T-helper 2 cell treated with Interferon-gamma antibody and Interleukin-4, amounts not matched to agents 5 μg/mL and 100 μg/mL, for 36 hours (primary cell): Measurements from ENCODE around the gene HGS.
A peak's percentile ranks its signal among the peaks of the same experiment; 100 is the strongest.

Source experiments
- DNase-seq: peaks from one replicate; pipeline ENCODE4 v3.0.0; 2021; ENCODE audit warnings: low spot score
- H3K27ac Mint-ChIP-seq: one replicate; pipeline ENCODE4 v1.8.0; 2021; ENCODE audit warnings: mild to moderate bottlenecking, mixed read lengths
- H3K27me3 Mint-ChIP-seq: one replicate; pipeline ENCODE4 v1.8.0; 2021; ENCODE audit warnings: low read depth, mixed read lengths
- H3K36me3 Mint-ChIP-seq: one replicate; pipeline ENCODE4 v1.8.0; 2021; ENCODE audit warnings: low read depth, mixed read lengths
- H3K4me1 Mint-ChIP-seq: one replicate; pipeline ENCODE4 v1.8.0; 2021; ENCODE audit warnings: low read depth, mixed read lengths
- H3K4me3 Mint-ChIP-seq: one replicate; pipeline ENCODE4 v1.8.0; 2022; ENCODE audit warnings: mild to moderate bottlenecking, moderate library complexity, mixed read lengths
- H3K9me3 Mint-ChIP-seq: one replicate; pipeline ENCODE4 v1.8.0; 2021; ENCODE audit warnings: mixed read lengths

HGS gene

DNA sequence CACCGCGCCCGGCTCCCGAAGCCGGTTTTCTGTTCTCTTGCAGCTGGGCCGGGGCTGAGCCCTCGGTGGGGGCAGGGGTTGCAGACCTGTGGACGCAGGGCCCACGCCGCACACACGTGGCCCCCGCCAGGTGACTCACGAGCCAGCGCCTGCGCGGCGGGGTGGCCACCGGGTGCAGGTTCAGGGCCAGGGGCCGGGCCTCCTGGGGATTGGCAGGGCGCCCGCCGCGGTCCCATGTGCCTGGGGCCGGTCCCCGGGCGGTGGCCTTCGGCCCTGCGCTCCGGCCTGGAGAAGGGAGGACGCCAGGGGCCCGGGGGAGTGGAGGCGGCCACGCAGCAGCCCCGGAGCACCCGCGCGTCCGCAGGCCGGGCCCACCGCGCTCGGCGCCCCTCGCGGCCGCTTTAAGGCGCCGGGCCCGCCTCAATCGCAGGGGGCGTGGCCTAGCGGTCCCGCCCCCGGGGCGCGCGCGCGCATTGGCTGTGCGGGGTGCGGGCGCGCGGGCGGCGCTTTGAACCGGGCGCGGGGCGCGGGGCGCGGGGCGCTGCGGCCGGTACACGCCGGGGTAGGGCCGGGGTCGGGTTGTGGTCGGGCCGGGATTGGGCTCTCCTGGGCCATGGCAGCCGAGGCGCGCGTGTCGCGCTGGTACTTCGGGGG is 28.1 kb downstream of the HGS start, which contains the start of gene SLC25A10:
Gene SLC25A10 (plus strand): TSS at position 471 of the 654 bp plus-strand sequence. CDS start 143 bp downstream, at position 614.
- Mint-ChIP-seq H3K4me3 (peak within 1 kb of the TSS; percentile 95), H3K9me3 (no peaks in the 10 kb centered on the region), H3K4me1 (peaks cover 14% of the 10 kb centered on the region), H3K27ac (peak within 1 kb of the TSS; percentile 70), H3K27me3 (no peaks in the 10 kb centered on the region), H3K36me3 (peaks cover 3% of the 10 kb centered on the region)
- peak; percentile 89 for DNase-seq

DNA sequence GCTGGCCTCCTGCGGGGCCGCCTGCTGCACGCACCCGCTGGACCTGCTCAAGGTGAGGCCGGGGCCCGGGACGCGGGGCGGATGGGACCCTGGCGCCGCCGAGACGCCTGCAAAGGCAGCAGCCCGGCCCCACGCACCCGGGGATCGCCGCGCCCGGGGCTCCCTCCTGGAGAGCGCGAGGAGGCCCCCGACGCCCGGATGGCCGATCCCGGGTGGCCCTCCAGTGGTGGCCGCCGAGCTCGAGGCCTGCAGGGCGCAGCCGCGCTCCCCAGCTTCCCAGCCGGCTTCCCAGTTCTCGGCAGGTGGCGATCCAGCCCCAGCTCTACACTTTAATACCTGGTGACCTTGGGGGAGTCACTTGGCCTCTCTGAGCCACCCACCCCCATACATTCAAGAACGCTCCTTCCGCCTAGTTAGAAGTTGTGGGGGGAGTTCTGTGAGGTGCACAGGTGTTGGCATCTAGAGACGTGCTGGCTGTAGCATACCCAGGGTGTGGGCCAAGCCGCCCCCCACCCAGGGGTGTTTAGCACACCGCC is 28.7 kb downstream of the HGS start:
- H3K27me3 Mint-ChIP-seq = no peaks in the 10 kb centered on the region
- peak; percentile 24 for DNase-seq

DNA sequence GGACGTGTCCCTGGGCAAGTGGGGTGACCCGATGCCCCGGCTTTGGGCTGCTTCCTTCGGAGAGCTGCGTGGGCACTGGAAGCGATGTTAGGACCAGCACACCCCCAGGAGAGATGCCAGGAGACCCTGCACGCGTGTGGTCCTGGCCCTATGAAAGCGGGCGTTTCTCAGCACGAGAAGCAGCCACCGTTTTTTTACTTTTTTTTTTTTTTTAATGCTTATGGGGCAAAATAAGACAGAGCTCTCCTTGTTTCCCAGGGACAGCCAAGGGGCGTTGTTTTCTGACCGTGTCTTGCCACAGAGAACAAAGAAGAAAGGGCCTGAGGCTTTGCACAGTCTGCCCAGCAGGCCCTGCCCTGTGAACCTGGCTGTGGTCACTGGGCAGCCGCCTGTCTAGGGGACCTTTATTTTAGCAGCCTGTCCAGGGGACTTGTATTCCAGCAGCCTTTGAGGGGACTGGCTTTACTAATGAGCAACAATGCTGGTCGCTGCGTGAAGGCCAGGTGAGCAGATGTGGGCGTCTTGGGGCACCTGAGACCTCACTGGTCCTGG is 29.3 kb downstream of the HGS start:
- H3K27me3 Mint-ChIP-seq = no peaks in the 10 kb centered on the region
- no peak for DNase-seq
- peaks cover 14% of the 10 kb centered on the region for H3K4me1 Mint-ChIP-seq
- peaks cover 2% of the 10 kb centered on the region for H3K36me3 Mint-ChIP-seq
- peak overlapping the region; percentile 70 for H3K27ac Mint-ChIP-seq
- H3K9me3 Mint-ChIP-seq = no peaks in the 10 kb centered on the region
- peak overlapping the region; percentile 95 for H3K4me3 Mint-ChIP-seq

More for the DNA sequence above, 28.7 kb downstream of the HGS start:
- Mint-ChIP-seq H3K9me3 (no peaks in the 10 kb centered on the region), H3K36me3 (peaks cover 2% of the 10 kb centered on the region), H3K4me1 (peaks cover 14% of the 10 kb centered on the region), H3K4me3 (peak overlapping the region; percentile 95), H3K27ac (peak overlapping the region; percentile 70)

DNA sequence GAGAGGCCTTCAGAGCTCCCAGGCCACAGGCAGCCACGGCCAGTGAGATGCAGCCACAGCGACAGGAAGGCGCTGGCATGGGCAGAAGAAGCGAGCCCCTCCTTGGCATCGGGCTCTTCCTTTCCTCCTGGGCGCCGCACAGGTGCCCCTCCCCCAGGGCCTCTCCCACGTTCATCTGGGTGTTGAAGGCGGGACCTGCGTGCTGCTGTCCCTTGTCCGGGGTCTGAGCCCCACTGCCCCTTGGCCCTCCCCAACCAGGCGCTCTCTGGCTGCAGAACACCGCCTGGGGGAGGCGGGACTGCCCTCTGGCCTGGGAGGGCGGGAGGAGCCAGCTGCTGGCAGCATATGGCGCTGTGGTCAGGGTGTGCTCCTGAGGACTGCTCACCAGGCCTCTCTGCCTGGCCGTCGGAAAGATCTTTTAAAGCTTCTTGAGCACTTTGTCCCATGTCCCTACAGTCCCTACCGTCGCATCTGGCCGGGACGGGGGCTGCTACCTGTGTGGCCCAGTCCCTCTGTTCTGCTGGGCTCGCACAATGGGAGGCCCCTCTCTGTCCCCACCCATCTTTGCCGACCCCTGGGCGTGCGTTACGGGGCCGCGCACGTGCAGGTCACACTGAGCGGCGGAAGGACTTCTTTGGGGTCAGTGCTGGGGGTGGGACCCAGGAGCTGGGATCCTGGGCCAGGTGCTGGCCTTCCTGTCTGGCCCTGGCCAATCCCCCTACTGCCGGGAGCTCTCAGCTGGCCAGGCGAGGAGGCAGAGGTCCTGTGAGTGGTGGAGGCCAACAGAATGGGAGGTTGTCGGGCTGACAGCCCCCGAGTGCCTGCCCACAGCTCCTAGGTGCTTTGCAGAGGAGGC is 30.0 kb downstream of the HGS start:
- Mint-ChIP-seq H3K9me3 (no peaks in the 10 kb centered on the region), H3K4me1 (peaks cover 14% of the 10 kb centered on the region), H3K36me3 (peaks cover 2% of the 10 kb centered on the region), H3K27ac (no peak overlapping the region), H3K27me3 (no peaks in the 10 kb centered on the region), H3K4me3 (peak overlapping the region; percentile 95)
- no peak for DNase-seq

DNA sequence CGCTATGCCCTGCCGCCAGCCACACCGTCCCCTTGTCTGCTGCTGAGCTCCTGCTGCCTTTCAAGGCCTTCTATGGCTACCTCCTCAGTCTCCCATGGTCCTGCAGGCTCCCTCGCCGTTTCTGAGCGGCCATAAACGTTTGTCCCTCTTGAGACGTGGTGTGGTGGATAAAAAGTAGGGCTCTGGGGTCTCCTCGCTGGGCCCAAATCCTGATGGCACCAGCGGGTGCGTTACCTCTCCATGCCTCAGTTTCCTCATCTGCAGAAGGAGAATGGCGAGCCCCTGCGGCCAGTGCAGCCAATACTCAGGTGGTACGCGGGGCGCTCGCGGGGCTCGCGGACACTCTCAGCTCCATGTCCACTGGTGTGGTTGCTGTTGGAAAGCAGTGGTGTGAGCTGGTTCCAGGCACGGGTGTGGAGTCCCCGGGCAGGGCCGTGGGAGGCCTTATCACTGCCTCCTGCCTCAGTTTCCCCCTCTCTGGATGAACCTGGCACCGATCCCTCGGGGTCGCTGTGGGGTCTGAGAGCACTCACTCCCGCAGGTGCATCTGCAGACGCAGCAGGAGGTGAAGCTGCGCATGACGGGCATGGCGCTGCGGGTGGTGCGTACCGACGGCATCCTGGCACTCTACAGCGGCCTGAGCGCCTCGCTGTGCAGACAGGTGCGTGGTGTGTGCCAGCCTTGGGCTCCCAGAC is 30.7 kb downstream of the HGS start:
- Mint-ChIP-seq H3K27ac (no peak overlapping the region), H3K4me3 (peak overlapping the region; percentile 36), H3K27me3 (no peaks in the 10 kb centered on the region), H3K36me3 (no peaks in the 10 kb centered on the region), H3K9me3 (no peaks in the 10 kb centered on the region), H3K4me1 (peaks cover 14% of the 10 kb centered on the region)
- no peak for DNase-seq

DNA sequence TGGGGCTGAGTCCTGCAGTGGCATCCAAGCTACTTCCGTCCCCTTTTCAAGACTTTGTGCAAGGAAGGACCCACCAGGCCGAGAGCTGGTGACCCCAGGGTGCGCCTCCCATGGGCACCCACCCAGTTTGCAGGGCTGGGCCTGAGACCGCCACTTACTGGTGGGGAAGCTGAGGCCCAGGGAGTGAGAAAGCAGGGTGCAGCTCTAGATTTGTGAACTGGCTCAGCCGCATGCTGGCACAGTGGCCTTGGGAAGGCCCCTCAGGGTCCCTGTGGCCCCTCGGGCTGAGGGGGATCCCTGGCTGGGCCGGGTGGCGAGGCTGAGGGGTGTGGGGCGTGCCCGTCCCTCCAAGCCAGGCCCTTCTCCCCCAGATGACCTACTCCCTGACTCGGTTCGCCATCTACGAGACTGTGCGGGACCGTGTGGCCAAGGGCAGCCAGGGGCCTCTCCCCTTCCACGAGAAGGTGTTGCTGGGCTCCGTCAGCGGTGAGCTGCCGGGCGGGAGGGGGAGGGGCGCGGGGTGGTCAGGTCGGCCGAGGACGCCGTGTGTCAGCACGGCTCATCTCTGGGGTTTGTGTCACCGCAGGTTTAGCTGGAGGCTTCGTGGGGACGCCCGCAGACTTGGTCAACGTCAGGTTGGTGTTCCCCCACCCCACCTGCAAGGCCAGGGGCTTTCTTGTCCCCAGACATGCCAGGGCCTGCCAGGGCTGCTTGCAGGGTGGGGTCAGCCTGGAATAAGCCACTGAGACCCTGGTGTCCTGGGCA is 31.5 kb downstream of the HGS start:
- DNase-seq = no peak
- peaks cover 14% of the 10 kb centered on the region for H3K4me1 Mint-ChIP-seq
- H3K27me3 Mint-ChIP-seq = no peaks in the 10 kb centered on the region
- no peak overlapping the region for H3K27ac Mint-ChIP-seq
- H3K4me3 Mint-ChIP-seq = no peak overlapping the region
- no peaks in the 10 kb centered on the region for H3K9me3 Mint-ChIP-seq
- no peaks in the 10 kb centered on the region for H3K36me3 Mint-ChIP-seq

DNA sequence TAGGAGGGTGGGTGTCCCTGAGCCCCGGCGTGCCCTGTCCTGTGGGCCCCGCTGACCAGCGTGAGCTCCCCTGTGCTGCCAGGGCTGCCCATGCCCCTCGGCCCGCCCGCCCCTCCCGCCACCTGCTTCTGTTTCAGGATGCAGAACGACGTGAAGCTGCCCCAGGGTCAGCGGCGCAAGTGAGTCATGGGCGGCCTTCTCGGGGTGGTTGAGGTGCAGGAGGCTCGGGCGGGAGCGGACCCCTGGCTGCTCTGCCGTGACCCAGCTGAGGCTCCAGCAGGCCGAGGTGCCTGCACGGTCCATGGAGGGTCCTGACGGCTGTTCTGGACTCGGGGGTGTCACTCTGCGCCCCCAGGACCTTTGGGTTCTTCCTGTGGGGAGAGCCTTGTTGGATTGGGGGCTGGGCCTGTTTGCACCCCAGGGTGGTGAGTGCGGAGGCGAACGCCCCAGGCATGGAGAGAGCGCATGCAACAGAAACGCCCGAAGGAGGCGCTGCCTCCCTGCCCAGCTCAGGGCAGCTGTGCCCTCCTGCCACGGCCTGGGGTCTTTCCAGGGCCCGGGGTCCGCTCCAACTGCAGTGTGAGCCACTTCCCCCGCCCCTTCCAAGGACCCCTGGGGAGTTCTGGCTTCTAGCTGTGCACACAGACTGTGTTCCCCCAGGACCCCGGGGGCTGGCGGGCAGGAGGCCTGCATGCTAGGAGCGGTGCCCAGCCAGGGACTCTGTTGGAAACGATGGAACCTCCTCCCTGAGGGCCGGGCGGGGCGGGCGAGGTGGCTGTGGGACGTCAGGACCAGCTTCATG is 32.3 kb downstream of the HGS start:
- H3K27ac Mint-ChIP-seq = no peak overlapping the region
- H3K36me3 Mint-ChIP-seq = no peaks in the 10 kb centered on the region
- no peaks in the 10 kb centered on the region for H3K27me3 Mint-ChIP-seq
- H3K4me3 Mint-ChIP-seq = no peak overlapping the region
- DNase-seq = no peak
- peaks cover 8% of the 10 kb centered on the region for H3K4me1 Mint-ChIP-seq
- H3K9me3 Mint-ChIP-seq = no peaks in the 10 kb centered on the region

DNA sequence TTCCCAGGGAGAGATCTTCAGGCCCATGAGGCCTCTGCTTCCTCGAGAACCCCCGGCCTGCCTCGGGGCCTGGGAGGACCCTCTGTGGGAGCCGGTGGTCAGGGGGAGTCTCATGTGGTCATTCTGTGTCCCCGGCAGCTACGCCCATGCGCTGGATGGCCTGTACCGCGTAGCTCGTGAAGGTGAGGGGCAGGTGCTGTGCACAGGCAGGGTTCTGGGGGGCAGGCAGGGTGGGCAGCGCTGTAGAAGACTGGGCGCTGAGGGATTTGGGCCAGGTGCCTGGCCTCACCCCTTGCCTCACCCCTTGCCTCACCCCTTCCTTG is 32.8 kb downstream of the HGS start:
- Mint-ChIP-seq H3K27ac (no peak overlapping the region), H3K9me3 (no peaks in the 10 kb centered on the region), H3K36me3 (no peaks in the 10 kb centered on the region), H3K27me3 (no peaks in the 10 kb centered on the region), H3K4me1 (peaks cover 7% of the 10 kb centered on the region), H3K4me3 (no peak overlapping the region)
- DNase-seq = no peak

DNA sequence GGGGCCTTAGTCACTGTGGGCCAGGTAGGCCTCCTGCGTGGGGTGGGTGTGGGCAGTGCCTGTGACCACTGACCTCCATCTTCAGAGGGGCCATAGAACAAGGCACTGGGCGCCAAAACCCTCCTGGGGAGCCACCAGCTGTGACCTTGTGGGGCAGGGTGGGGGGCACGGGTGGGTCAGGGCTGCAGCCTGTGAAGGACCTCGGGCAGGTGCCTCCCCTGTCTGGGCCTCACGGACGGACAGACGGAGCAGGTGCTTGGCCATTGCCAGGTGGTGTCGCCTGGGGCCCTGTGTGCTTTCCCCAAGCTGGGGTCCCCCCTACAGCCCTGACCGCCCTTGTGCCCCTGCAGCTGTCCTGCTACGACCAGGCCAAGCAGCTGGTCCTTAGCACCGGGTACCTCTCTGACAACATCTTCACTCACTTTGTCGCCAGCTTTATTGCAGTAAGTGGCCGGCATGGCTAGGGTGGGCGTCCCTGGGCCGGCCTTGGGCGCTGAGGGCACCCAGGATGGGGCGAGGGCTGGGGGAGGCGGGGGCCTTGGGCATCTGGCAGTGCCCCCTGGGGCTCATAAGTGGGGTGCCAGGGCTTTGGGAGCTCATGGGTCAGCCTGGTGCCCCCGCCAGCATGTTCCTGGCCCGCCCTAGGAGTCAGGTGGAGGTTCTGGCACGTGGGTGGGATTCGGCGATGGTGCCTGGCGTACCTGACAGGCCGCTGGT is 33.4 kb downstream of the HGS start:
- H3K27me3 Mint-ChIP-seq = no peaks in the 10 kb centered on the region
- H3K4me3 Mint-ChIP-seq = no peak overlapping the region
- peaks cover 7% of the 10 kb centered on the region for H3K4me1 Mint-ChIP-seq
- no peaks in the 10 kb centered on the region for H3K36me3 Mint-ChIP-seq
- no peak for DNase-seq
- no peak overlapping the region for H3K27ac Mint-ChIP-seq
- no peaks in the 10 kb centered on the region for H3K9me3 Mint-ChIP-seq

DNA sequence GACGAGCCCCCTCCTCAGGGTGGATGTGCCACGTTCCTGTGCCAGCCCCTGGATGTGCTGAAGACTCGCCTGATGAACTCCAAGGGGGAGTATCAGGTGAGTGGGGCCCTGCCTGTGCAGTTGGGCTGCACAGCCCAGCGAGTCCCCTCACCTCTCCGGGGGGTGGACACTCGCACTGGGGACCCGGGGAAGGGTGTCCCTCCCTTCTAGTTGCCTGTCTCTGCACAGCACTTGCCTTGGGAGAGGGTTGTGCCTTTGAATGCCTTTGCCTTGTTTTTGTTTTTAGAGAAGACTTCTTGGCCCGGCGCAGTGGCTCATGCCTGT is 33.9 kb downstream of the HGS start:
- Mint-ChIP-seq H3K27ac (no peak overlapping the region), H3K36me3 (no peaks in the 10 kb centered on the region), H3K9me3 (no peaks in the 10 kb centered on the region), H3K27me3 (no peaks in the 10 kb centered on the region), H3K4me1 (peaks cover 6% of the 10 kb centered on the region), H3K4me3 (no peak overlapping the region)
- no peak for DNase-seq

DNA sequence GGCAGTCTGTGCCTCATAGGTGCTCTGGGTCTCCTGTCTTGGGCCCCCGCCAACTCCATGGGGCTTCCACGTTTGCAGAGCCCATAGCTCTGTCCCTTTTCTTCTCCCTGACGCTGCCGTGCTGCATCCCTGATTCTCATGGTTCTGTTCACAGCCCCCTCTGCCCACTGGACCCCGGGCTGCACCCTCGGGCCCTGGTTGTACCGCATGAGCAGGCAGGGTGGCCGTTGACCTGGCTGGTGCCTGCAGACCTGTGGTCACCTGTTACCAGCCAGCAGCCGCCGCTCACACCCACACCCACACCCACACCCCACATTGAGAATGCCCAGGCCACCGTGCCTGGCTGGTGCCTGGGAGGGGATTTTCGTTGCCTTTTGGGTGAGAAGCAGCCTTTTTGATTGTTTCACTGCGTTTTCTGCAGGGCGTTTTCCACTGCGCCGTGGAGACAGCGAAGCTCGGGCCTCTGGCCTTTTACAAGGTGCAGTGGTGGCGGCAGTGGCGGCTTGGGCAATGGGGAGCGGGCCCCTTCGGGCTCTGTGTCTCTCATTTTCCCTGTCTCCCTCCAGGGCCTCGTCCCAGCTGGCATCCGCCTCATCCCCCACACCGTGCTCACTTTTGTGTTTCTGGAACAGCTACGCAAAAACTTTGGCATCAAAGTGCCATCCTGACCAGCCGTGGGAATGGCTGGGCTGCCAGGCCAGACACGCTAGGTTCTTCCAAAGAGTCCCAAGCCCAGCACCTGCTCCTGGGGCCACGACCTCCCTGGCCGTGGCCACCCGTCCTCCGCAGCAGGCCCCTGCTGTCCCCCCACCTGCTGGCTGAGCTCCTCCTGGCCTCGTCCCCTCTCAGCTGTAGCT is 35.8 kb downstream of the HGS start:
- Mint-ChIP-seq H3K27me3 (no peaks in the 10 kb centered on the region), H3K36me3 (no peaks in the 10 kb centered on the region), H3K4me1 (peaks cover 3% of the 10 kb centered on the region), H3K4me3 (no peak overlapping the region), H3K27ac (no peak overlapping the region), H3K9me3 (no peaks in the 10 kb centered on the region)
- DNase-seq = no peak
